ENCODE data around the gene MGMT.

DNA sequence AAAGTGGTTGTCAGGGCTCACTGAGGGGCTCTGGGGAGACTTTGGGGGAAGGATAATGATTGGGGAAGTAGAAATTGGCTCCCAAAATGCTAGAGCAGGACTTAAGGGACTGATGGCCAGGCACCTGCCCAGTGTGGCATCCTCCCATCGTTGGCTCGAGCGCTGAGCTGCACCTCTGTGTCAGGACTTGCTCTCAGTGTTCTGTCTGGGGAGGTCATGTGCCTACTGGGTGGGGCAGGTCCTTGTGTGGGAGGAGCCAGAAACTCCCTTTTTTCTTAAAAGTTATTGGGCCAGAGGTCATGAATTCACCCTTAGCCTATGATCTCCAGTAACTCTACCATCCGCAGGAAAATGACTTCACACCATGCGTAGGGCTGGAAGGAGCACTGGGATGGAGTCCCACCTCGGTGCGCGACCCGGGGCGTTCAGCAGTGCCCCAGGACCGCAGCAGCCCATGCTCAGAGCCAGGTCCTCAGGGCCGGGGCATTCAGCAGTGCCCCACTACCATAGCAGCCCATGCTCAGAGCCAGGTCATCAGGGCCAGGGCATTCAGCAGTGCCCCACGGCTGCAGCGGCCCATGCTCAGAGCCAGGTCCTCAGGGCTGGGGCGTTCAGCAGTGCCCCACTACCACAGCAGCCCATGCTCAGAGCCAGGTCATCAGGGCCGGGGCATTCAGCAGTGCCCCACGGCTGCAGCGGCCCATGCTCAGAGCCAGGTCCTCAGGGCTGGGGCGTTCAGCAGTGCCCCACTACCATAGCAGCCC, 275.1 kb downstream of the MGMT start:
- no peak for TF ChIP-seq EZH2 (IDR thresholded peaks at IDR 0.05; ENCODE audit: borderline replicate concordance, insufficient read depth, low read length, poor library complexity, severe bottlenecking)
- TF ChIP-seq, protein P1, sequence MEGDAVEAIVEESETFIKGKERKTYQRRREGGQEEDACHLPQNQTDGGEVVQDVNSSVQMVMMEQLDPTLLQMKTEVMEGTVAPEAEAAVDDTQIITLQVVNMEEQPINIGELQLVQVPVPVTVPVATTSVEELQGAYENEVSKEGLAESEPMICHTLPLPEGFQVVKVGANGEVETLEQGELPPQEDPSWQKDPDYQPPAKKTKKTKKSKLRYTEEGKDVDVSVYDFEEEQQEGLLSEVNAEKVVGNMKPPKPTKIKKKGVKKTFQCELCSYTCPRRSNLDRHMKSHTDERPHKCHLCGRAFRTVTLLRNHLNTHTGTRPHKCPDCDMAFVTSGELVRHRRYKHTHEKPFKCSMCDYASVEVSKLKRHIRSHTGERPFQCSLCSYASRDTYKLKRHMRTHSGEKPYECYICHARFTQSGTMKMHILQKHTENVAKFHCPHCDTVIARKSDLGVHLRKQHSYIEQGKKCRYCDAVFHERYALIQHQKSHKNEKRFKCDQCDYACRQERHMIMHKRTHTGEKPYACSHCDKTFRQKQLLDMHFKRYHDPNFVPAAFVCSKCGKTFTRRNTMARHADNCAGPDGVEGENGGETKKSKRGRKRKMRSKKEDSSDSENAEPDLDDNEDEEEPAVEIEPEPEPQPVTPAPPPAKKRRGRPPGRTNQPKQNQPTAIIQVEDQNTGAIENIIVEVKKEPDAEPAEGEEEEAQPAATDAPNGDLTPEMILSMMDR (IDR thresholded peaks at IDR 0.05; ENCODE audit: poor library complexity, severe bottlenecking), result no peak
- TF ChIP-seq, protein P2, sequence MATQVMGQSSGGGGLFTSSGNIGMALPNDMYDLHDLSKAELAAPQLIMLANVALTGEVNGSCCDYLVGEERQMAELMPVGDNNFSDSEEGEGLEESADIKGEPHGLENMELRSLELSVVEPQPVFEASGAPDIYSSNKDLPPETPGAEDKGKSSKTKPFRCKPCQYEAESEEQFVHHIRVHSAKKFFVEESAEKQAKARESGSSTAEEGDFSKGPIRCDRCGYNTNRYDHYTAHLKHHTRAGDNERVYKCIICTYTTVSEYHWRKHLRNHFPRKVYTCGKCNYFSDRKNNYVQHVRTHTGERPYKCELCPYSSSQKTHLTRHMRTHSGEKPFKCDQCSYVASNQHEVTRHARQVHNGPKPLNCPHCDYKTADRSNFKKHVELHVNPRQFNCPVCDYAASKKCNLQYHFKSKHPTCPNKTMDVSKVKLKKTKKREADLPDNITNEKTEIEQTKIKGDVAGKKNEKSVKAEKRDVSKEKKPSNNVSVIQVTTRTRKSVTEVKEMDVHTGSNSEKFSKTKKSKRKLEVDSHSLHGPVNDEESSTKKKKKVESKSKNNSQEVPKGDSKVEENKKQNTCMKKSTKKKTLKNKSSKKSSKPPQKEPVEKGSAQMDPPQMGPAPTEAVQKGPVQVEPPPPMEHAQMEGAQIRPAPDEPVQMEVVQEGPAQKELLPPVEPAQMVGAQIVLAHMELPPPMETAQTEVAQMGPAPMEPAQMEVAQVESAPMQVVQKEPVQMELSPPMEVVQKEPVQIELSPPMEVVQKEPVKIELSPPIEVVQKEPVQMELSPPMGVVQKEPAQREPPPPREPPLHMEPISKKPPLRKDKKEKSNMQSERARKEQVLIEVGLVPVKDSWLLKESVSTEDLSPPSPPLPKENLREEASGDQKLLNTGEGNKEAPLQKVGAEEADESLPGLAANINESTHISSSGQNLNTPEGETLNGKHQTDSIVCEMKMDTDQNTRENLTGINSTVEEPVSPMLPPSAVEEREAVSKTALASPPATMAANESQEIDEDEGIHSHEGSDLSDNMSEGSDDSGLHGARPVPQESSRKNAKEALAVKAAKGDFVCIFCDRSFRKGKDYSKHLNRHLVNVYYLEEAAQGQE (IDR thresholded peaks at IDR 0.05; ENCODE audit: borderline replicate concordance), result no peak

All from neural cell (in vitro differentiated cells).